Activated CD8-positive, alpha-beta memory T cell treated with anti-CD3 and anti-CD28 coated beads for 24 hours (primary cell): ENCODE results near the gene WBP11.
"Not testable (repeated sequence)": the region's sequence is repeated elsewhere in the genome, so short reads cannot be mapped to it uniquely, and the experiment has no call there.

Experiments used
- DNase-seq: peaks from one replicate; pipeline ENCODE4 v3.0.0-alpha.2; 2020

WBP11 gene

GRCh38 chr12:14770496-14771461 lies 32.5 kb downstream of the WBP11 start:
- DNase-seq, result peak; percentile 97

- peak; percentile 95 for DNase-seq
Measured at GRCh38 chr12:14769969-14770495, 33.2 kb downstream of the WBP11 start.

- DNase-seq, result no peak
Measured at GRCh38 chr12:14769466-14769968, 33.8 kb downstream of the WBP11 start.

- DNase-seq, result peak; percentile 69
Measured at GRCh38 chr12:14768823-14769405, 34.4 kb downstream of the WBP11 start.

- DNase-seq, result no peak
Measured at GRCh38 chr12:14767617-14768016, 35.7 kb downstream of the WBP11 start.

- DNase-seq, result no peak
Measured at GRCh38 chr12:14766649-14767215, 36.5 kb downstream of the WBP11 start.

GRCh38 chr12:14766020-14766419 lies 37.3 kb downstream of the WBP11 start:
- not testable (repeated sequence) for DNase-seq

GRCh38 chr12:14765398-14765797 lies 37.9 kb downstream of the WBP11 start:
- no peak for DNase-seq

- not testable (repeated sequence) for DNase-seq
Measured at GRCh38 chr12:14759711-14760280, 43.5 kb downstream of the WBP11 start.

GRCh38 chr12:14756334-14757143 lies 46.7 kb downstream of the WBP11 start:
- DNase-seq, result no peak

- DNase-seq, result no peak
Measured at GRCh38 chr12:14751986-14752385, 51.3 kb downstream of the WBP11 start.

GRCh38 chr12:14743061-14743460 lies 60.2 kb downstream of the WBP11 start:
- DNase-seq, result no peak

GRCh38 chr12:14741942-14742341 lies 61.3 kb downstream of the WBP11 start:
- DNase-seq, result no peak

GRCh38 chr12:14741153-14741552 lies 62.1 kb downstream of the WBP11 start:
- no peak for DNase-seq

GRCh38 chr12:14736441-14736840 lies 66.8 kb downstream of the WBP11 start:
- not testable (repeated sequence) for DNase-seq
